Suprapubic skin (tissue), 4 donors: ENCODE data around the gene SPRED3. TPM values are rescaled to one million over a fixed set of nuclear protein-coding genes. Genes with fewer than 3 reads are reported as not detected.
"Not testable (repeated sequence)": the region's sequence is repeated elsewhere in the genome, so short reads cannot be mapped to it uniquely, and the experiment has no call there.

ENCODE experiments used
- DNase-seq, 2 donors: peaks; one replicate each; pipeline ENCODE4 v3.0.0-alpha.2; 2019; ENCODE audit warnings: low spot score in 2 of 2
- H3K27ac ChIP-seq: fragments of 200-600 bp; sonication (generic); one replicate; pipeline ENCODE4 v1.5.1; 2019
- H3K27me3 ChIP-seq: fragments of 200-600 bp; sonication (generic); one replicate; pipeline ENCODE4 v1.5.1; 2019
- H3K36me3 ChIP-seq: fragments of 200-600 bp; sonication (generic); one replicate; pipeline ENCODE4 v1.5.1; 2019
- H3K4me1 ChIP-seq: fragments of 200-600 bp; sonication (generic); one replicate; pipeline ENCODE4 v1.5.1; 2019
- H3K4me3 ChIP-seq: fragments of 200-600 bp; sonication (generic); one replicate; pipeline ENCODE4 v1.5.1; 2019; ENCODE audit warnings: mild to moderate bottlenecking
- H3K9me3 ChIP-seq: fragments of 200-600 bp; sonication (generic); one replicate; pipeline ENCODE4 v1.5.1; 2019
- EP300 ChIP-seq: sonication (generic); formaldehyde crosslinking; IDR thresholded peaks from one replicate; pipeline ENCODE4 v1.6.1; 2017; ENCODE audit warnings: antibody characterized with exemption
- POLR2A ChIP-seq, 2 donors: fragments of 450-650 bp; IDR thresholded peaks; one replicate each; pipeline ENCODE4 v1.6.1; 2017; ENCODE audit warnings: antibody characterized with exemption in 2 of 2, mild to moderate bottlenecking in 2 of 2, moderate library complexity in 2 of 2
- POLR2AphosphoS5 ChIP-seq, 3 donors: sonication (generic); formaldehyde crosslinking; IDR thresholded peaks; one replicate each; pipeline ENCODE4 v1.6.1; 2017; ENCODE audit warnings: antibody characterized with exemption in 3 of 3
- WGBS: methylation state at CpG from one replicate; pipeline ENCODE4 v1.1.5; 2018; 5-methylcytosine and 5-hydroxymethylcytosine counted together
- total RNA-seq, 4 donors: library from RNA; depleted of rRNA; stranded (reverse); fragments of >200 nt; gene quantifications; one replicate each; pipeline ENCODE4 v1.1.0, GENCODE V29; 2016
- TF ChIP-seq, protein P1 (sequence below), 2 donors: fragments of 200-600 bp in 1 of 2; fragments of 450-650 bp in 1 of 2; sonication (generic) in 1 of 2; IDR thresholded peaks; one replicate each; pipeline ENCODE4 v1.5.1; 2016 to 2019; ENCODE audit warnings: antibody characterized with exemption in 2 of 2, mild to moderate bottlenecking in 1 of 2, moderate library complexity in 1 of 2

Gene SPRED3
- total RNA-seq, 4 donors from 2014 or later = 0.44 to 3.5 (median 1.2) TPM

- no peak for DNase-seq
- Histone ChIP-seq H3K27ac (no peak overlapping the region), H3K27me3 (peaks cover 5% of the 10 kb centered on the region), H3K4me1 (peaks cover 18% of the 10 kb centered on the region), H3K36me3 (peaks cover 39% of the 10 kb centered on the region), H3K9me3 (no peaks in the 10 kb centered on the region), H3K4me3 (no peak overlapping the region)
- TF ChIP-seq POLR2A (IDR thresholded peaks at IDR 0.05) = no peak
- TF ChIP-seq EP300 = no peak
- TF ChIP-seq, protein P1, sequence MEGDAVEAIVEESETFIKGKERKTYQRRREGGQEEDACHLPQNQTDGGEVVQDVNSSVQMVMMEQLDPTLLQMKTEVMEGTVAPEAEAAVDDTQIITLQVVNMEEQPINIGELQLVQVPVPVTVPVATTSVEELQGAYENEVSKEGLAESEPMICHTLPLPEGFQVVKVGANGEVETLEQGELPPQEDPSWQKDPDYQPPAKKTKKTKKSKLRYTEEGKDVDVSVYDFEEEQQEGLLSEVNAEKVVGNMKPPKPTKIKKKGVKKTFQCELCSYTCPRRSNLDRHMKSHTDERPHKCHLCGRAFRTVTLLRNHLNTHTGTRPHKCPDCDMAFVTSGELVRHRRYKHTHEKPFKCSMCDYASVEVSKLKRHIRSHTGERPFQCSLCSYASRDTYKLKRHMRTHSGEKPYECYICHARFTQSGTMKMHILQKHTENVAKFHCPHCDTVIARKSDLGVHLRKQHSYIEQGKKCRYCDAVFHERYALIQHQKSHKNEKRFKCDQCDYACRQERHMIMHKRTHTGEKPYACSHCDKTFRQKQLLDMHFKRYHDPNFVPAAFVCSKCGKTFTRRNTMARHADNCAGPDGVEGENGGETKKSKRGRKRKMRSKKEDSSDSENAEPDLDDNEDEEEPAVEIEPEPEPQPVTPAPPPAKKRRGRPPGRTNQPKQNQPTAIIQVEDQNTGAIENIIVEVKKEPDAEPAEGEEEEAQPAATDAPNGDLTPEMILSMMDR (IDR thresholded peaks at IDR 0.05) = no peak
- TF ChIP-seq POLR2AphosphoS5 (IDR thresholded peaks at IDR 0.05) = no peak
- WGBS = 95% methylated on average over 6 of the region's 6 CpGs
Measured at GRCh38 chr19:38404858-38405257, 16.4 kb downstream of the SPRED3 start.

DNA sequence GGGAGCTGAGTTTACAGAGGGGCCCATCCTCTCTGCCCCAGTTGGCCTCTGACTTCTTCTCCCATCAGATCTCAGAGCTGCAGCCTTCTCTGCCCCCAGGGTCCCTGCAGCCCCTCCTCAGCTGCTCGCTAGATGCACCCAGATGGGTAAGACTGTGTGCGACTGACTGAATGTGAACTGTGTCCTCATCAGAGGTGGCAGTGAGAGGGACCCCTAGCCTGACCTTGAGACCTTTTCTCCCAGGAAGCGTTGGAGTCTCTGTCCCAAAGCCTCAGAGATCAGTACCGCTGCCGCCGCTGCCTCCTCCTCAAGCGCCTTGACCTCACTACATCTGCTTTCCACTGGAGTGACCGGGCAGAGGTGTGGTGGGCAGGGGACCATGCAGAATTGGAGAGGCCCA lies 16.8 kb downstream of the SPRED3 start:
- Histone ChIP-seq H3K9me3 (no peaks in the 10 kb centered on the region), H3K4me3 (no peak overlapping the region), H3K36me3 (peaks cover 39% of the 10 kb centered on the region), H3K4me1 (peaks cover 18% of the 10 kb centered on the region), H3K27ac (no peak overlapping the region), H3K27me3 (peaks cover 3% of the 10 kb centered on the region)
- WGBS = 87% methylated on average over 8 of the region's 8 CpGs
- DNase-seq = no peak
- TF ChIP-seq, protein P1 (IDR thresholded peaks at IDR 0.05) = no peak
- no peak for TF ChIP-seq POLR2A (IDR thresholded peaks at IDR 0.05)
- TF ChIP-seq EP300 = no peak
- no peak for TF ChIP-seq POLR2AphosphoS5 (IDR thresholded peaks at IDR 0.05)

DNA sequence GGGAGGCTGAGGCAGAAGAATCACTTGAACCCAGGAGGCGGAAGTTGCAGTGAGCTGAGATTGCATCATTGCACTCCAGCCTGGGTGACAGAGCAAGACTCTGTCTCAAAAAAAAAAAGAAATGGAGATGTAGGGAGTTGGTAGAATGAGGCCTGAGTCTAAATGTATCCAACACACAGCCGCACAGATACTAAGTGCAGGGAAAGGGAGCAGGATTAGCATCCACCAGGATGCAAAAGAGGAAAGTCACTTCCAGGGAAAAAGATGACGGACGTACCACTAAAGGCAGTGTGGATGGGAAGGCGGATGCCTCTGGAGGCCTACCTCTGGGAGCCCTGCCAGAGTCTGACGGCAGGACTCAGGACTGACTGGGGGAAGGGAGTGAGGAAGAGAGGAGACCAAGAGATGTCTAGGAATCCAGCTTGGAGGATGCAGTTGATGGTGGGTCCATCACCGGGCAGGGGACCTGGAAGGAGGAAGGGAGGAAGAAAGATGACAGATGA lies 21.2 kb downstream of the SPRED3 start:
- no peaks in the 10 kb centered on the region for H3K9me3 ChIP-seq
- DNase-seq = no peak
- no peaks in the 10 kb centered on the region for H3K27me3 ChIP-seq
- WGBS = 34% methylated on average over 7 of the region's 7 CpGs
- no peak for TF ChIP-seq POLR2AphosphoS5 (IDR thresholded peaks at IDR 0.05)
- TF ChIP-seq, protein P1 (IDR thresholded peaks at IDR 0.05) = no peak
- no peak overlapping the region for H3K27ac ChIP-seq
- peaks cover 39% of the 10 kb centered on the region for H3K36me3 ChIP-seq
- H3K4me3 ChIP-seq = no peak overlapping the region
- no peaks in the 10 kb centered on the region for H3K4me1 ChIP-seq

DNA sequence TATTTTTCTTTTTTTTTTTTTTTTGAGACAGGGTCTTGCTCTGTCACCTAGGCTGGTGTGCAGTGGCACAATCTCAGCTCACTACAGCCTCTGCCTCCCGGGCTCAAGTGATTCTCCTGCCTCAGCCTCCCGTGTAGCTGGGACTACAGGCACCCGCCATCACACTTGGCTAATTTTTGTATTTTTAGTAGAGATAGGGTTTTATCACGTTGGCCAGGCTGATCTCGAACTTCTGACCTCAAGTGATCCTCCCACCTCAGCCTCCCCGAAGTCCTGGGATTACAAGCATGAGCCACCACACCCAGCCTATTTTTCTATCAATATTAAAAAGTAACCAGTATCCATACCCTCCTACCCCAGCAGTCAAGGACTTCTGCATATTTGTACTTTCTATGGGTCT lies 21.9 kb downstream of the SPRED3 start:
- H3K36me3 ChIP-seq = peaks cover 32% of the 10 kb centered on the region
- H3K4me3 ChIP-seq, H3K27ac ChIP-seq, DNase-seq, H3K4me1 ChIP-seq, H3K27me3 ChIP-seq, H3K9me3 ChIP-seq: not testable (repeated sequence)
- 66% methylated on average over 6 of the region's 6 CpGs for WGBS

- Histone ChIP-seq H3K9me3 (no peaks in the 10 kb centered on the region), H3K4me1 (no peaks in the 10 kb centered on the region), H3K36me3 (peaks cover 24% of the 10 kb centered on the region), H3K27ac (no peak overlapping the region), H3K27me3 (no peaks in the 10 kb centered on the region), H3K4me3 (no peak overlapping the region)
- DNase-seq = no peak
- no peak for TF ChIP-seq POLR2AphosphoS5 (IDR thresholded peaks at IDR 0.05)
- no peak for TF ChIP-seq POLR2A (IDR thresholded peaks at IDR 0.05)
- TF ChIP-seq, protein P1 (IDR thresholded peaks at IDR 0.05) = no peak
- no peak for TF ChIP-seq EP300
- WGBS = 79% methylated on average over 13 of the region's 13 CpGs
Measured at GRCh38 chr19:38411041-38411712, 22.7 kb downstream of the SPRED3 start.

- DNase-seq, H3K27me3 ChIP-seq, H3K27ac ChIP-seq, H3K4me3 ChIP-seq, H3K9me3 ChIP-seq, H3K4me1 ChIP-seq: not testable (repeated sequence)
- WGBS = 93% methylated on average over 5 of the region's 5 CpGs
- peaks cover 17% of the 10 kb centered on the region for H3K36me3 ChIP-seq
Measured at GRCh38 chr19:38411898-38412297, 23.4 kb downstream of the SPRED3 start.
